LNCaP clone FGC (cell line): ENCODE results near the gene PNRC2.

Experiments used
- DNase-seq: peaks from one replicate; pipeline ENCODE4 v3.0.0-alpha.2; 2011; ENCODE audit warnings: low read depth
- H3K4me3 ChIP-seq: 2 replicates; pipeline ENCODE4 v1.5.1; 2011; ENCODE audit warnings: mild to moderate bottlenecking, low read depth, low read length, control low read depth
- CTCF ChIP-seq: IDR thresholded peaks from 2 replicates; pipeline ENCODE4 v1.5.1; 2012; ENCODE audit warnings: mild to moderate bottlenecking; ENCODE audit not compliant: control insufficient read depth, insufficient read depth; ENCODE audit errors: extremely low read depth

Gene PNRC2

GRCh38 chr1:23959461-23960290 is at the start of gene PNRC2:
TSS of gene PNRC2 (plus strand) at chr1:23959828. CDS start at chr1:23961458, 1,630 bp downstream.
- TF ChIP-seq CTCF: no peak
- DNase-seq: peak; percentile 67
- peak within 1 kb of the TSS; percentile 76 for H3K4me3 ChIP-seq

GRCh38 chr1:23910144-23910543 is 49.5 kb upstream of the PNRC2 start:
- TF ChIP-seq CTCF: no peak
- no peak for DNase-seq
- no peak overlapping the region for H3K4me3 ChIP-seq

- no peak for DNase-seq
- no peak for TF ChIP-seq CTCF
- H3K4me3 ChIP-seq: no peak overlapping the region
Measured at GRCh38 chr1:23910553-23911246, 48.9 kb upstream of the PNRC2 start.

- no peak overlapping the region for H3K4me3 ChIP-seq
- DNase-seq: no peak
- no peak for TF ChIP-seq CTCF
Measured at GRCh38 chr1:23911921-23912320, 47.7 kb upstream of the PNRC2 start.

GRCh38 chr1:23913212-23913880 is 46.3 kb upstream of the PNRC2 start, which contains the start of gene CNR2:
TSS of gene CNR2 (minus strand) at chr1:23913362. CDS start at chr1:23875617, 37,745 bp downstream.
- no peak for TF ChIP-seq CTCF
- H3K4me3 ChIP-seq: no peak within 1 kb of the TSS
- no peak for DNase-seq

- no peak for TF ChIP-seq CTCF
Measured at GRCh38 chr1:23914921-23915320, 44.7 kb upstream of the PNRC2 start.

More at GRCh38 chr1:23914921-23915320, 44.7 kb upstream of the PNRC2 start:
- DNase-seq: no peak
- no peak overlapping the region for H3K4me3 ChIP-seq
